Gastroesophageal sphincter (tissue), 4 donors: ENCODE results near the gene CHST13. TPM values are rescaled to one million over a fixed set of nuclear protein-coding genes. Genes with fewer than 3 reads are reported as not detected.

ENCODE experiments used
- ATAC-seq: fragments of 150-250 bp; one replicate; pipeline ENCODE4 v1.9.1; 2016; ENCODE audit warnings: mild to moderate bottlenecking, moderate library complexity
- H3K27ac ChIP-seq, 4 donors: fragments of 200-600 bp; sonication (generic) in 3 of 4; 1 replicate in 3 of 4; 2 replicates in 1 of 4; pipeline ENCODE4 v1.5.1; 2016 to 2019
- H3K27me3 ChIP-seq: fragments of 200-600 bp; sonication (generic); one replicate; pipeline ENCODE4 v1.5.1; 2019
- H3K36me3 ChIP-seq, 2 donors: fragments of 200-600 bp; sonication (generic); one replicate each; pipeline ENCODE4 v1.5.1; 2019; ENCODE audit warnings: control low read depth in 1 of 2
- H3K4me1 ChIP-seq, 3 donors: fragments of 200-600 bp; sonication (generic); 1 replicate in 2 of 3; 2 replicates in 1 of 3; pipeline ENCODE4 v1.5.1; 2016 to 2019; ENCODE audit warnings: control low read depth in 2 of 3
- H3K4me3 ChIP-seq, 2 donors: fragments of 200-600 bp; sonication (generic); one replicate each; pipeline ENCODE4 v1.5.1; 2019; ENCODE audit warnings: mild to moderate bottlenecking in 1 of 2, moderate library complexity in 1 of 2
- H3K9me3 ChIP-seq, 3 donors: fragments of 200-600 bp; sonication (generic); one replicate each; pipeline ENCODE4 v1.5.1; 2017 to 2019; ENCODE audit warnings: control low read depth in 2 of 3
- EP300 ChIP-seq: sonication (generic); formaldehyde crosslinking; IDR thresholded peaks from one replicate; pipeline ENCODE4 v1.6.1; 2017; ENCODE audit warnings: antibody characterized with exemption, mild to moderate bottlenecking
- POLR2A ChIP-seq, 2 donors: fragments of 450-650 bp; IDR thresholded peaks; one replicate each; pipeline ENCODE4 v1.6.1; 2017; ENCODE audit warnings: antibody characterized with exemption in 2 of 2, mild to moderate bottlenecking in 2 of 2, moderate library complexity in 1 of 2
- POLR2AphosphoS5 ChIP-seq: sonication (generic); formaldehyde crosslinking; IDR thresholded peaks from one replicate; pipeline ENCODE4 v1.6.1; 2017; ENCODE audit warnings: antibody characterized with exemption
- WGBS, 2 donors: methylation state at CpG; one replicate each; pipeline ENCODE4 v1.1.5; 2018; ENCODE audit warnings: low coverage in 1 of 2; 5-methylcytosine and 5-hydroxymethylcytosine counted together
- total RNA-seq, 4 donors: library from RNA; depleted of rRNA; stranded (reverse); fragments of >200 nt; gene quantifications; one replicate each; pipeline ENCODE4 v1.1.0, GENCODE V29; 2016
- TF ChIP-seq, protein P1 (sequence below), 4 experiments: fragments of 200-600 bp in 2 of 4; fragments of 450-650 bp in 2 of 4; sonication (generic) in 1 of 4; IDR thresholded peaks; one replicate each; pipeline ENCODE4 v1.5.1; 2017 to 2019; ENCODE audit warnings: antibody characterized with exemption in 4 of 4, mild to moderate bottlenecking in 2 of 4, moderate library complexity in 2 of 4

CHST13 gene
- total RNA-seq, 4 donors from 2014 or later = 0.52 to 1.4 (median 0.81) TPM; not detected in 1

DNA sequence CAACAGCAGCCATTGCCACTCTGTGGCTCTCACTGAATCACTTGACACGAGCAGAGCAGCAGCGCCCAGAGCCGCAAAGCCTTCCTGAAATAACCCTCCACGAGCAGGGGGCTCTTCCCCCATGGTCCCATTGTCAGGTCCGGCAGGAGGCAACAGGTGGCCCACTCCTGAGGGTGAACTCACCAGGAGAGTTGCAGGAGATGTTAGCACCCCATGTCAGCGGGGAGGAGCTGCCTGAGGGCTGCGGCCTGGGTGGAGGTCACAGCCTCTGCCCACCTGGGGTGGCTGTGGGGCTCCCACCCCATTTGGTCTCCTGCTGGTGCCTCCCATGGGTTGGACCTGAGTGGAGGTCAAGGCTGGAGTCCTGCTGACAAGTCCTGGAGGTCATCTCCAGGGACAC lies 47.1 kb downstream of the CHST13 start:
- Histone ChIP-seq H3K27me3 (no peaks in the 10 kb centered on the region), H3K9me3 (no peaks in the 10 kb centered on the region), H3K4me1 (no peaks in the 10 kb centered on the region), H3K4me3 (no peak overlapping the region), H3K36me3 (no peaks in the 10 kb centered on the region), H3K27ac (no peak overlapping the region)
- TF ChIP-seq, protein P1, sequence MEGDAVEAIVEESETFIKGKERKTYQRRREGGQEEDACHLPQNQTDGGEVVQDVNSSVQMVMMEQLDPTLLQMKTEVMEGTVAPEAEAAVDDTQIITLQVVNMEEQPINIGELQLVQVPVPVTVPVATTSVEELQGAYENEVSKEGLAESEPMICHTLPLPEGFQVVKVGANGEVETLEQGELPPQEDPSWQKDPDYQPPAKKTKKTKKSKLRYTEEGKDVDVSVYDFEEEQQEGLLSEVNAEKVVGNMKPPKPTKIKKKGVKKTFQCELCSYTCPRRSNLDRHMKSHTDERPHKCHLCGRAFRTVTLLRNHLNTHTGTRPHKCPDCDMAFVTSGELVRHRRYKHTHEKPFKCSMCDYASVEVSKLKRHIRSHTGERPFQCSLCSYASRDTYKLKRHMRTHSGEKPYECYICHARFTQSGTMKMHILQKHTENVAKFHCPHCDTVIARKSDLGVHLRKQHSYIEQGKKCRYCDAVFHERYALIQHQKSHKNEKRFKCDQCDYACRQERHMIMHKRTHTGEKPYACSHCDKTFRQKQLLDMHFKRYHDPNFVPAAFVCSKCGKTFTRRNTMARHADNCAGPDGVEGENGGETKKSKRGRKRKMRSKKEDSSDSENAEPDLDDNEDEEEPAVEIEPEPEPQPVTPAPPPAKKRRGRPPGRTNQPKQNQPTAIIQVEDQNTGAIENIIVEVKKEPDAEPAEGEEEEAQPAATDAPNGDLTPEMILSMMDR (IDR thresholded peaks at IDR 0.05) = no peak
- TF ChIP-seq POLR2A (IDR thresholded peaks at IDR 0.05) = no peak
- no peak for TF ChIP-seq POLR2AphosphoS5
- no peak for TF ChIP-seq EP300
- ATAC-seq = no peak
- WGBS, 2 donors = no CpG with 5 or more reads among the region's 7 CpGs

DNA sequence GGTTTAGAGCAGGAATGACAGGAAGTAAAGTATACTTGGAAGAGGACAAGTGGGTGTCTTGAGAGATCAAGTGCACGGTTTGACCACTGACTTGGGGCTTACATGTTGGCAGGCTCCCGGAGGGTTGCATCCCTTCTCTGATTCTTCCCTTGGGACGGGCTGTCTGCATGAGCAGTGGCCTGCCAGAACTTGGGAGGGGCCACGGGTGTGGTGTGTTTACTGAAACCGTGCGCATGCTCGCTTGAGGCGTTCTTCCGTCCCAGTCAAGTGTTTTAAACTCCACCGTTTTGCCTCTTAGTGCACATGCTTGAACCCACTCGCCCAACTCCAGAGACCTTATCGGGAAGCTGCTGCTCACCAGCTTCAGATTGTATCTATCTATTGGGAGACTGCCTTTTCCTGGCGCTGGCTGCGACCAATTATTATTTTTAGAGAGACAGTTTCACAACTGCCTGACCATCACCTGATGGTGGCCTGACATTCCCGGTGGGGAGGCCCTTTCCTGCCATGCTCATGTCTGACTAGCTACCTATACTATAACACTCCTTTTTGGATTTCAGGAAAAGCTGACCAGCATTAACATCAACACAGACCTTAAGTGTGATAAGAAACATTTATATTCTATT lies 49.6 kb downstream of the CHST13 start:
- Histone ChIP-seq H3K9me3 (no peaks in the 10 kb centered on the region), H3K36me3 (no peaks in the 10 kb centered on the region), H3K27ac (no peak overlapping the region), H3K27me3 (no peaks in the 10 kb centered on the region), H3K4me3 (no peak overlapping the region), H3K4me1 (no peaks in the 10 kb centered on the region)
- no peak for TF ChIP-seq POLR2A (IDR thresholded peaks at IDR 0.05)
- TF ChIP-seq, protein P1 (IDR thresholded peaks at IDR 0.05) = no peak
- TF ChIP-seq EP300 = no peak
- TF ChIP-seq POLR2AphosphoS5 = no peak
- no peak for ATAC-seq
- 60 to 77% methylated on average over 4 to 13 of the region's 15 CpGs for WGBS, 2 donors

DNA sequence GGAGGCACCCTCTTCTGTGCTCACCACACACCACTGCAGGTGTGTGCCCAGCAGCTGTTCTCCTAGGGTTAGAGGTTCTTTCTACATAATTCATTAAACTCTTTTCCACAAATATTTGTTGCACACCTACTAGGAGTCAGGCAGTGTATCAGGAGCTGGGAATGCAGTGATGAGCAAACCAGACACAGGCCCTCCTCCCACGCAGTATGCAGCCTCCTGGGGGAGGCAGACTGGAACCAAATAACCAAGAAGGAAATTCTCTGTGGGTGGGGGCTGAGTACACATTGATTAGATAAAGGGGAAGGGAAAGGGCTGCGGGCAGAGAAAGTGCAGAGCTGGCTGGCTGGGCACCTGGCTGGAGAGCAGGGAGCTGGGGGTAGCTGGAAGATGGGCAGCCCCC lies 53.3 kb downstream of the CHST13 start:
- H3K36me3 ChIP-seq = no peaks in the 10 kb centered on the region
- no peaks in the 10 kb centered on the region for H3K27me3 ChIP-seq
- ATAC-seq = no peak
- H3K4me3 ChIP-seq = no peak overlapping the region
- 77% methylated on average over 2 of the region's 2 CpGs; no CpG with 5 or more reads in 1 of the 2 donors for WGBS, 2 donors
- H3K4me1 ChIP-seq = no peaks in the 10 kb centered on the region
- peaks cover 0 to 13% (median 0%) of the 10 kb centered on the region in 3 donors for H3K9me3 ChIP-seq
- H3K27ac ChIP-seq = no peak overlapping the region
- no peak for TF ChIP-seq EP300
- no peak for TF ChIP-seq POLR2AphosphoS5
- TF ChIP-seq POLR2A (IDR thresholded peaks at IDR 0.05) = no peak
- TF ChIP-seq, protein P1 (IDR thresholded peaks at IDR 0.05) = no peak

DNA sequence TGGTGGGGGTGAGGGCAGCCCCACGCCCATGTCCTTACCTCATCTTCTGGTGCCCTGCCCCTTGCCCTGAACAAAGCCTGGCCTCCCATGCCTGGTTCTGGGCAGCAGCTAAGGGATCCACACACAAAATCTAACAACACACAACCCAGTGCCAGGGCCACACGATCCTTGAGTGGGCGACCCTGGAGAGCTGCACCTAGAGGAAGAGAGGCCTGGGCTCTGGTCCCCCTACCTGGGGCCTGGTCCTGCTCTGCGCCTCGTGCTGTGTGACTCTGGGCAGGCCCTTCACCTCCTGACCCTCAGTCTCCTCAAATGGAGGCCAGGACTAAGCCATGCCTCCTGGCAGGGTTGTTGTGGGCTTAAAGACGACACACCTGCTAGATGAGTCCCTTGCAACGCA lies 54.7 kb downstream of the CHST13 start:
- H3K4me1 ChIP-seq = no peaks in the 10 kb centered on the region
- H3K27ac ChIP-seq = no peak overlapping the region
- TF ChIP-seq POLR2AphosphoS5 (no peak), POLR2A (IDR thresholded peaks at IDR 0.05) (no peak), EP300 (no peak)
- TF ChIP-seq, protein P1 (IDR thresholded peaks at IDR 0.05) = no peak
- no peak overlapping the region for H3K4me3 ChIP-seq
- peaks cover 0 to 15% (median 0%) of the 10 kb centered on the region in 3 donors for H3K9me3 ChIP-seq
- WGBS, 2 donors = no CpG with 5 or more reads among the region's 7 CpGs
- H3K36me3 ChIP-seq = no peaks in the 10 kb centered on the region
- H3K27me3 ChIP-seq = no peaks in the 10 kb centered on the region
- ATAC-seq = no peak

DNA sequence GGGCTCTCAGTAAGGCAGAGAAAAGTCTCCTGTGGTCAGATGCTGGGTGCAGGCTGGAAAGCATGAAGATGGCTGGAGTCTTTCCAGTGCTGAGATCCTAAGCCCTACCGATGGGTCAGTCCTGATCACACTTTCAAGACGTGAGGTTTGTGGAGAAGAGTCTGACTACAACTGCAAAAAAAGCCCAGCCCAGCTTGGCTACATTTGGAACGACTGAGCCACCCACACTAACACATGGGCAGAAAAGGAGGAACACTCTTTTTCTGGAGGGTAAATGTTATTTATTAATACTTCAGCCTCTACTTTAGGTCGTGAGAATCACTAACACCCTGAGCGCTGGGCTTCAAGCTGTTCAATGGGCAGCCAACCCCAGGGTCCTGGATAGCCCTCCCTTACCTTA lies 56.8 kb downstream of the CHST13 start:
- H3K36me3 ChIP-seq = no peaks in the 10 kb centered on the region
- no peak for ATAC-seq
- H3K9me3 ChIP-seq = peaks cover 0 to 15% (median 0%) of the 10 kb centered on the region in 3 donors
- WGBS, 2 donors = 90% methylated on average over 5 of the region's 5 CpGs; no CpG with 5 or more reads in 1 of the 2 donors
- TF ChIP-seq, protein P1 (IDR thresholded peaks at IDR 0.05) = no peak
- no peak for TF ChIP-seq POLR2AphosphoS5
- TF ChIP-seq POLR2A (IDR thresholded peaks at IDR 0.05) = no peak
- no peak for TF ChIP-seq EP300
- no peak overlapping the region for H3K4me3 ChIP-seq
- no peaks in the 10 kb centered on the region for H3K4me1 ChIP-seq
- no peaks in the 10 kb centered on the region for H3K27me3 ChIP-seq
- no peak overlapping the region for H3K27ac ChIP-seq
